ENCODE results near the gene RC3H2. TPM values are rescaled to one million over a fixed set of nuclear protein-coding genes. Genes with fewer than 3 reads are reported as not detected.

RC3H2 gene
- total and polyA plus RNA-seq, 2 experiments from 2014 or later: 17.8 to 43.7 TPM

- Histone ChIP-seq H3K27me3 (no peaks in the 10 kb centered on the region), H3K4me1 (ENCODE audit: insufficient read depth) (peaks cover 11% of the 10 kb centered on the region), H3K36me3 (replicated peaks; ENCODE audit: insufficient read depth, low read depth) (no peaks in the 10 kb centered on the region), H3K4me3 (no peak overlapping the region), H3K9me3 (ENCODE audit: low read depth) (no peaks in the 10 kb centered on the region), H4K20me1 (ENCODE audit: insufficient read depth, poor library complexity, severe bottlenecking) (peaks cover 7% of the 10 kb centered on the region), H3K27ac (peak overlapping the region; percentile 48), H2AFZ (no peak overlapping the region), H3K9me2 (replicated peaks; ENCODE audit: insufficient read depth) (no peaks in the 10 kb centered on the region), H3K79me2 (peaks cover 74% of the 10 kb centered on the region), H3K4me2 (no peak overlapping the region)
- WGBS (ENCODE audit: low lambda C conversion rate, missing lambda C conversion rate): 81% methylated on average over 5 of the region's 5 CpGs
- peak; percentile 23 for DNase-seq (ENCODE audit: low spot score)
- TF ChIP-seq EZH2 (IDR thresholded peaks at IDR 0.05; ENCODE audit: borderline replicate concordance): no peak
- TF ChIP-seq, protein P1, sequence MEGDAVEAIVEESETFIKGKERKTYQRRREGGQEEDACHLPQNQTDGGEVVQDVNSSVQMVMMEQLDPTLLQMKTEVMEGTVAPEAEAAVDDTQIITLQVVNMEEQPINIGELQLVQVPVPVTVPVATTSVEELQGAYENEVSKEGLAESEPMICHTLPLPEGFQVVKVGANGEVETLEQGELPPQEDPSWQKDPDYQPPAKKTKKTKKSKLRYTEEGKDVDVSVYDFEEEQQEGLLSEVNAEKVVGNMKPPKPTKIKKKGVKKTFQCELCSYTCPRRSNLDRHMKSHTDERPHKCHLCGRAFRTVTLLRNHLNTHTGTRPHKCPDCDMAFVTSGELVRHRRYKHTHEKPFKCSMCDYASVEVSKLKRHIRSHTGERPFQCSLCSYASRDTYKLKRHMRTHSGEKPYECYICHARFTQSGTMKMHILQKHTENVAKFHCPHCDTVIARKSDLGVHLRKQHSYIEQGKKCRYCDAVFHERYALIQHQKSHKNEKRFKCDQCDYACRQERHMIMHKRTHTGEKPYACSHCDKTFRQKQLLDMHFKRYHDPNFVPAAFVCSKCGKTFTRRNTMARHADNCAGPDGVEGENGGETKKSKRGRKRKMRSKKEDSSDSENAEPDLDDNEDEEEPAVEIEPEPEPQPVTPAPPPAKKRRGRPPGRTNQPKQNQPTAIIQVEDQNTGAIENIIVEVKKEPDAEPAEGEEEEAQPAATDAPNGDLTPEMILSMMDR (IDR thresholded peaks at IDR 0.05; ENCODE audit: poor library complexity): no peak
- TF ChIP-seq EZH2phosphoT487 (IDR thresholded peaks at IDR 0.05; ENCODE audit: low read depth, severe bottlenecking, unreplicated experiment): no peak
These were observed 31.3 kb upstream of the RC3H2 start for GRCh38 chr9:122936464-122936863.

DNA sequence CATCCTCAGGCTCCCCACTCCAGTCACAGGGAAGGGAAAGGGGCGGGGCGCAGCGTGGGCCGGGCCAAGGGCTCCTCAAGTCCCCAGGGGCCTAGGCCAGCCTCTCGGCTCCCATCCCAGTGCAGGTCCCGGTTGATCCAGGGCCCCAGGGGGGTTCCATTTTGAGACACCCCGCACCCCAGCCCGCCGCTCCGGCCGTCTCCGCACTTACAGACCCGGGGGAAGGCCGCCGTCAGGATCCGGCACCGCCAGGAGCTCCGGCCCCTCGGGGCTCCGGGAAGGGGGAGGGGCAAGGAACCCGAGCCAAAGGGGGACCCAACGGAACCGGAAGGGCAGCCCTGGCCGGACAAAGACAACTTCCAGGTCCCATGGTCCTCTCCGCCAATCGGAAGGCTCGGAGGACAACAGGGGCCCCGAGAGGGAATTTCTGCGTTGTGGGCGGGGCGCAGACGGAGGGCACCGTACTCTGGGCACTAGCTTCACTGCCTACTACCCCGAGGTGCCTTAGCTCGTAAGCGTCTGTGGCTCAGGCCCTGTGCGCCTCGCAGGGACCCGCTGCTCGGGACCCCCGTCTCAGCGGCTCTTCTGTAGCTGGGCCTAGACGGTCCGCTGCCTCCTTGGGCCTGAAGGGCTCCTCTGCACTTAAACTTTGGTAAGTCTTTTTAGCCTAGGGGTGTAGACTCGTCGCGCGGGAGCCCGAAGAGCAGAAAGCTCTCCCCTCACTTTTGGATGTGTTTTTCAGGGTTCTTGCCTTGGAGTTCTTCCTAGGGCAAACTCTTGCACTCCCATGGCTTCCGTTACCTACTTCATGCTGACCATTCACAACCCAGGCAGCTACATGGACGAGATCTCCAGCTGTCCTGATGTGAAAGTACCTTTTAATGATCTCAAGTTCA is 26.3 kb upstream of the RC3H2 start, which contains the start of gene ZBTB26:
TSS of gene ZBTB26 (minus strand) at position 287 of the 896 bp plus-strand sequence. CDS start 11,578 bp downstream, outside the sequence.
- Histone ChIP-seq H3K27ac (peak within 1 kb of the TSS; percentile 91), H4K20me1 (ENCODE audit: insufficient read depth, poor library complexity, severe bottlenecking) (peaks cover 4% of the 10 kb centered on the region), H3K4me3 (peak within 1 kb of the TSS; percentile 88), H3K9me3 (ENCODE audit: low read depth) (no peaks in the 10 kb centered on the region), H3K36me3 (replicated peaks; ENCODE audit: insufficient read depth, low read depth) (no peaks in the 10 kb centered on the region), H3K9me2 (replicated peaks; ENCODE audit: insufficient read depth) (no peaks in the 10 kb centered on the region), H3K27me3 (no peaks in the 10 kb centered on the region), H3K4me2 (peak within 1 kb of the TSS; percentile 86), H3K79me2 (peaks cover 93% of the 10 kb centered on the region), H3K4me1 (ENCODE audit: insufficient read depth) (peaks cover 13% of the 10 kb centered on the region), H2AFZ (peak within 1 kb of the TSS; percentile 81)
- peak; percentile 96 for DNase-seq (ENCODE audit: low spot score)
- TF ChIP-seq, protein P1 (IDR thresholded peaks at IDR 0.05; ENCODE audit: poor library complexity): no peak
- no peak for TF ChIP-seq EZH2phosphoT487 (IDR thresholded peaks at IDR 0.05; ENCODE audit: low read depth, severe bottlenecking, unreplicated experiment)
- TF ChIP-seq EZH2 (IDR thresholded peaks at IDR 0.05; ENCODE audit: borderline replicate concordance): no peak
- 2% methylated on average over 39 of the region's 51 CpGs for WGBS (ENCODE audit: low lambda C conversion rate, missing lambda C conversion rate)

- Histone ChIP-seq H3K4me3 (peak overlapping the region; percentile 88), H3K79me2 (peaks cover 93% of the 10 kb centered on the region), H4K20me1 (ENCODE audit: insufficient read depth, poor library complexity, severe bottlenecking) (no peaks in the 10 kb centered on the region), H3K27me3 (no peaks in the 10 kb centered on the region), H3K36me3 (replicated peaks; ENCODE audit: insufficient read depth, low read depth) (no peaks in the 10 kb centered on the region), H3K4me1 (ENCODE audit: insufficient read depth) (peaks cover 13% of the 10 kb centered on the region), H2AFZ (peak overlapping the region; percentile 61), H3K27ac (peak overlapping the region; percentile 91), H3K9me2 (replicated peaks; ENCODE audit: insufficient read depth) (no peaks in the 10 kb centered on the region), H3K9me3 (ENCODE audit: low read depth) (no peaks in the 10 kb centered on the region), H3K4me2 (peak overlapping the region; percentile 78)
- TF ChIP-seq EZH2phosphoT487 (IDR thresholded peaks at IDR 0.05; ENCODE audit: low read depth, severe bottlenecking, unreplicated experiment) (no peak), EZH2 (IDR thresholded peaks at IDR 0.05; ENCODE audit: borderline replicate concordance) (no peak)
- TF ChIP-seq, protein P1 (IDR thresholded peaks at IDR 0.05; ENCODE audit: poor library complexity): no peak
- WGBS (ENCODE audit: low lambda C conversion rate, missing lambda C conversion rate): 37% methylated on average over 10 of the region's 10 CpGs
- no peak for DNase-seq (ENCODE audit: low spot score)
These were observed 25.5 kb upstream of the RC3H2 start for GRCh38 chr9:122930541-122931225.

Measured in hepatocyte (in vitro differentiated cells).